HepG2 (cell line): ENCODE results near the gene CDCA5. TPM values are rescaled to one million over a fixed set of nuclear protein-coding genes. Genes with fewer than 3 reads are reported as not detected.

ENCODE experiments used
- ATAC-seq: fragments of 200-7000 bp; cut with Tn5 transposase; 3 replicates; pipeline ENCODE4 v1.9.1; 2020; ENCODE audit warnings: mild to moderate bottlenecking, moderate library complexity
- BruUV-seq: library from RNA; stranded (reverse); fragments of 400-500 nt; replicated peaks from 2 replicates; lab custom pipeline; 2021; lab: Mats Ljungman, UMichigan
- CTCF ChIA-PET: fragments of 300-600 bp; formaldehyde crosslinking; extraction: SDS; loops from one replicate; lab custom pipeline; 2021; ENCODE audit warnings: low total read pairs, inconsistent platforms, low intra/inter-chr PET ratio; lab: Yijun Ruan, JAX
- POLR2A ChIA-PET: fragments of 350-600 bp; sonication (Branson Sonifier 250); formaldehyde crosslinking; loops from one replicate; lab custom pipeline; 2020; ENCODE audit warnings: antibody characterized with exemption, inconsistent platforms; lab: Yijun Ruan, JAX
- DNase-seq: peaks from one replicate; pipeline ENCODE4 v3.0.0-alpha.2; 2015; ENCODE audit warnings: low spot score
- FAIRE-seq: peaks from 3 replicates; lab custom pipeline; 2011; peaks lifted over from hg19 to GRCh38; lab: Jason Lieb, UNC
- H2AFZ ChIP-seq: one replicate; pipeline ENCODE4 v1.6.1; 2011; ENCODE audit warnings: low read length, inconsistent platforms
- H3K27ac ChIP-seq: fragments of 300-600 bp; 3 replicates; pipeline ENCODE4 v1.8.0; 2011; ENCODE audit warnings: mixed run types, mild to moderate bottlenecking, mixed read lengths, low read length, inconsistent platforms; ENCODE audit not compliant: insufficient read depth; ENCODE audit errors: extremely low read length
- H3K27me3 ChIP-seq, 2 experiments: fragments of 200-600 bp in 1 of 2; 2 replicates in 1 of 2; 3 replicates in 1 of 2; pipeline versions ENCODE4 v1.6.0 to v1.8.0; 2011; ENCODE audit warnings: low read length in 2 of 2, mild to moderate bottlenecking in 2 of 2, moderate library complexity in 2 of 2, inconsistent platforms in 1 of 2; ENCODE audit not compliant: insufficient read depth in 2 of 2, control insufficient read depth in 1 of 2
- H3K36me3 ChIP-seq, 2 experiments: fragments of 200-600 bp in 1 of 2; replicated peaks in 1 of 2; 2 replicates in 1 of 2; 3 replicates in 1 of 2; pipeline versions ENCODE4 v1.5.1 to v1.8.0; 2011; ENCODE audit warnings: low read length in 2 of 2, inconsistent platforms in 1 of 2; ENCODE audit not compliant: insufficient read depth in 2 of 2, control insufficient read depth in 1 of 2
- H3K4me1 ChIP-seq: 2 replicates; pipeline ENCODE4 v1.5.1; 2012; ENCODE audit warnings: low read length, inconsistent platforms; ENCODE audit not compliant: insufficient read depth
- H3K4me2 ChIP-seq: 2 replicates; pipeline ENCODE4 v1.6.0; 2011; ENCODE audit warnings: low read depth, low read length, inconsistent platforms
- H3K4me3 ChIP-seq, 3 experiments: fragments of 200-600 bp in 1 of 3; sonication (generic), shearing (Covaris generic) in 1 of 3; replicated peaks in 1 of 3; 2 replicates each; pipeline ENCODE4 v1.5.1; 2011 to 2016; ENCODE audit warnings: low read length in 3 of 3, inconsistent platforms in 2 of 3, low read depth in 2 of 3, mild to moderate bottlenecking in 2 of 3, control low read depth in 1 of 3, mixed read lengths in 1 of 3; ENCODE audit not compliant: insufficient read depth in 1 of 3
- H3K79me2 ChIP-seq: one replicate; pipeline ENCODE4 v1.6.1; 2011; ENCODE audit warnings: low read length, inconsistent platforms; ENCODE audit not compliant: insufficient read depth
- H3K9ac ChIP-seq: 2 replicates; pipeline ENCODE4 v1.6.0; 2011; ENCODE audit warnings: mild to moderate bottlenecking, low read depth, low read length, inconsistent platforms; ENCODE audit not compliant: insufficient read depth
- H3K9me3 ChIP-seq: 2 replicates; pipeline ENCODE4 v1.5.1; 2012; ENCODE audit warnings: mild to moderate bottlenecking, low read length
- H4K20me1 ChIP-seq: 2 replicates; pipeline ENCODE4 v1.6.0; 2011; ENCODE audit warnings: inconsistent platforms, mild to moderate bottlenecking, low read length, moderate library complexity; ENCODE audit not compliant: insufficient read depth
- CBX5 ChIP-seq: sonication (generic); formaldehyde crosslinking; IDR thresholded peaks from 2 replicates; pipeline ENCODE4 v1.4.0; 2020; ENCODE audit warnings: missing genetic modification reagents, borderline replicate concordance
- GABPA ChIP-seq, 2 experiments: IDR thresholded peaks; 2 replicates each; pipeline ENCODE4 v1.6.1; 2011 to 2016; ENCODE audit warnings: low read depth in 2 of 2, low read length in 1 of 2, missing biosample characterization in 1 of 2, missing genetic modification characterization in 1 of 2
- GATA4 ChIP-seq: sonication (generic); IDR thresholded peaks from 2 replicates; pipeline ENCODE4 v1.6.1; 2016; ENCODE audit warnings: antibody characterized with exemption, low read depth, borderline replicate concordance
- LBX2 ChIP-seq: sonication (generic); formaldehyde crosslinking; IDR thresholded peaks from 2 replicates; pipeline ENCODE4 v1.5.0; 2020; ENCODE audit warnings: missing genetic modification reagents, mild to moderate bottlenecking, borderline replicate concordance
- MTA3 ChIP-seq: sonication (generic); formaldehyde crosslinking; IDR thresholded peaks from 2 replicates; pipeline ENCODE4 v1.4.0; 2020; ENCODE audit warnings: missing genetic modification reagents
- NR2F1 ChIP-seq, 2 experiments: fragments of 450-650 bp in 1 of 2; formaldehyde crosslinking in 1 of 2; IDR thresholded peaks; 2 replicates each; pipeline versions ENCODE4 v1.5.0 to v1.6.1; 2016 to 2020; ENCODE audit warnings: mild to moderate bottlenecking in 1 of 2, missing compliant biosample characterization in 1 of 2, missing genetic modification reagents in 1 of 2, moderate library complexity in 1 of 2
- NR3C1 ChIP-seq: sonication (generic); formaldehyde crosslinking; IDR thresholded peaks from 2 replicates; pipeline ENCODE4 v1.4.0; 2020; ENCODE audit warnings: missing genetic modification reagents
- PHF5A ChIP-seq: IDR thresholded peaks from one replicate; pipeline ENCODE4 v1.6.1; 2018; ENCODE audit warnings: low read depth, missing genetic modification reagents; ENCODE audit not compliant: unreplicated experiment
- SMC3 ChIP-seq: IDR thresholded peaks from 2 replicates; pipeline ENCODE4 v1.6.1; 2011; ENCODE audit warnings: low read length, improper control_type of control experiment
- ZMAT5 ChIP-seq: sonication (generic); formaldehyde crosslinking; IDR thresholded peaks from 2 replicates; pipeline ENCODE4 v1.5.0; 2020; ENCODE audit warnings: mild to moderate bottlenecking, low read depth, missing genetic modification reagents, borderline replicate concordance
- ZNF549 ChIP-seq: sonication (generic); formaldehyde crosslinking; IDR thresholded peaks from 2 replicates; pipeline ENCODE4 v1.5.0; 2020; ENCODE audit warnings: missing genetic modification reagents
- ZNF770 ChIP-seq: sonication (generic); formaldehyde crosslinking; IDR thresholded peaks from 2 replicates; pipeline ENCODE4 v1.5.0; 2020; ENCODE audit warnings: mild to moderate bottlenecking, missing genetic modification reagents
- ZSCAN29 ChIP-seq: sonication (generic); formaldehyde crosslinking; conservative IDR thresholded peaks from 2 replicates; pipeline ENCODE4 v1.4.0; 2020; ENCODE audit warnings: mild to moderate bottlenecking, missing genetic modification reagents
- WGBS: methylation state at CpG from one replicate; pipeline ENCODE4 v1.1.6; 2017; ENCODE audit warnings: low lambda C conversion rate; 5-methylcytosine and 5-hydroxymethylcytosine counted together
- in situ Hi-C: cut with HindIII; loops from 2 replicates; pipeline ENCODE4 v1.10.0; 2017; ENCODE audit warnings: low pct_unique_long_range_greater_than_20kb; ENCODE audit not compliant: extremely low pct_ligation_motif_present
- intact Hi-C: fragments of 100-400 bp; cut with micrococcal nuclease; formaldehyde crosslinking; loops from one replicate; pipeline ENCODE4 v1.10.0; 2022; ENCODE audit not compliant: unreplicated experiment
- polyA plus RNA-seq, 8 experiments: library from polyadenylated mRNA; depleted of rRNA in 3 of 8; stranded (reverse) in 7 of 8; unstranded in 1 of 8; fragments of >200 nt; fragmentation: Illumina TruSeq in 4 of 8; extraction: Trizol in 4 of 8; gene quantifications; 2 replicates each; pipeline versions ENCODE4 v1.2.1 to v1.2.3, GENCODE V29; 2011 to 2016; ENCODE audit warnings: low read depth in 4 of 8, missing spikeins in 1 of 8, mixed read lengths in 1 of 8; ENCODE audit not compliant: insufficient read depth in 1 of 8
- total RNA-seq, 5 experiments: library from RNA; depleted of rRNA; stranded (reverse); fragments of >200 nt; fragmentation: Illumina TruSeq; extraction: Trizol; gene quantifications; 2 replicates each; pipeline ENCODE4 v1.2.3, GENCODE V29; 2016; ENCODE audit warnings: low read depth in 1 of 5
- TF ChIP-seq, protein P1 (sequence below): IDR thresholded peaks from 2 replicates; pipeline ENCODE4 v1.4.0; 2020; ENCODE audit warnings: mild to moderate bottlenecking, missing genetic modification reagents
- TF ChIP-seq, protein P2 (sequence below): sonication (generic); formaldehyde crosslinking; IDR thresholded peaks from 2 replicates; pipeline ENCODE4 v1.5.1; 2020; ENCODE audit warnings: missing genetic modification reagents, mild to moderate bottlenecking, borderline replicate concordance

CDCA5 gene
- total and polyA plus RNA-seq, 2 of the 13 experiments (the other 11 are each of a cell fraction or from before 2014, with no cell fraction given), result 13.5 to 50.6 TPM

DNA sequence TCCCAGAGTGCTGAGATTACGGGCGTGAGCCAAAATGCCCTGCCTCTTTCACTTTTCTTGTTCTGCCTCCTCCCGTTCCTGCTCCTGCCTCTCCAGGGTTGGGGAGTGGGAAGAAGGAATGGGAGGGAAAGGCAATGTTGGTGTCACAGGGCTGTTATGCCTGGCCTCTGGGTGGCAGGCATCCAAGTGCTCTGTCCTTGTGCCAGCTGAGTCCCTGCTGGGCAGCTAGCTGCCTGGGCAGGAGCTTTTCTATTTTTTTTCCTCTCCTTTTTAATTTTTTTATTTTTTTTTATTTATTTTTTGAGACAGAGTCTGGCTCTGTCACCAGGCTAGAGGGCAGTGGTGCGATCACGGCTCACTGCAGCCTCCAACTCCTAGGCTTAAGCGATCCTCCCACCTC, 46.9 kb downstream of the CDCA5 start (continued):
- TF ChIP-seq PHF5A (no peak), GABPA (IDR thresholded peaks at IDR 0.05; ENCODE audit: low read depth, low read length) (no peak), GABPA (CRISPR knock-in tag; IDR thresholded peaks at IDR 0.05; ENCODE audit: low read depth) (no peak), ZNF549 (CRISPR knock-in tag) (no peak), MTA3 (no peak)

DNA sequence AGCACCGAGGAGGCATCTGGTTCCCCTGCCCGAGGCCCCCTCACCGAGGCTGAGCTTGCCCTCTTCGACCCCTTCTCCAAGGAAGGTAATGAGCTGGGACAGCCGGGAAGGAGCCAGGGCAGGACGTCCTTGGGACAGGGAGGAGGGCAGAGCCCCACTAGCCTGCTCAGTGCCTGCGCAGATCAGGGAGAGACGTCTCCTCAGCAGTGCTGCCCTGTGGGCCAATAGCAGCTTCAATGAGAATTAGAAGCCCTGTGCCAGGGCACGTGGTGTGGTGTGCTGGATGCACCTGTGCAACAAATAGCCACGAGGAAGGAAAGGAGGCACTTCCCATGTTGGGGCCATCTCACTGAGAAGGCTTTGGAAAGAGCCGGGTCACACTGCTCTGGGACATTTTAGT, 48.3 kb downstream of the CDCA5 start:
- Histone ChIP-seq H3K9ac (no peak overlapping the region), H3K4me1 (peaks cover 8% of the 10 kb centered on the region), H3K27ac (no peak overlapping the region), H3K4me2 (no peak overlapping the region), H3K4me3 (no peak overlapping the region), H2AFZ (no peak overlapping the region), H3K79me2 (no peaks in the 10 kb centered on the region), H4K20me1 (no peaks in the 10 kb centered on the region), H3K27me3 (no peaks in the 10 kb centered on the region), H3K36me3 (peaks cover 24 to 50% of the 10 kb centered on the region in 2 experiments), H3K9me3 (no peaks in the 10 kb centered on the region)
- in situ Hi-C loops (no loop called here), intact Hi-C loops (no loop called here)
- DNase-seq (no peak), FAIRE-seq (no peak), ATAC-seq (no peak)
- ChIA-PET POLR2A (no interaction called here), CTCF (no interaction called here)
- WGBS, result 94% methylated on average over 9 of the region's 11 CpGs
- no TSS peak for BruUV-seq
- no peak for TF ChIP-seq NR3C1 (CRISPR knock-in tag)
- no peak for TF ChIP-seq ZSCAN29 (CRISPR knock-in tag)
- TF ChIP-seq NR2F1 (CRISPR knock-in tag; IDR thresholded peaks at IDR 0.05), result no peak
- no peak for TF ChIP-seq ZNF549 (CRISPR knock-in tag)
- no peak for TF ChIP-seq SMC3
- TF ChIP-seq ZMAT5 (CRISPR knock-in tag), result no peak
- TF ChIP-seq, protein P1, sequence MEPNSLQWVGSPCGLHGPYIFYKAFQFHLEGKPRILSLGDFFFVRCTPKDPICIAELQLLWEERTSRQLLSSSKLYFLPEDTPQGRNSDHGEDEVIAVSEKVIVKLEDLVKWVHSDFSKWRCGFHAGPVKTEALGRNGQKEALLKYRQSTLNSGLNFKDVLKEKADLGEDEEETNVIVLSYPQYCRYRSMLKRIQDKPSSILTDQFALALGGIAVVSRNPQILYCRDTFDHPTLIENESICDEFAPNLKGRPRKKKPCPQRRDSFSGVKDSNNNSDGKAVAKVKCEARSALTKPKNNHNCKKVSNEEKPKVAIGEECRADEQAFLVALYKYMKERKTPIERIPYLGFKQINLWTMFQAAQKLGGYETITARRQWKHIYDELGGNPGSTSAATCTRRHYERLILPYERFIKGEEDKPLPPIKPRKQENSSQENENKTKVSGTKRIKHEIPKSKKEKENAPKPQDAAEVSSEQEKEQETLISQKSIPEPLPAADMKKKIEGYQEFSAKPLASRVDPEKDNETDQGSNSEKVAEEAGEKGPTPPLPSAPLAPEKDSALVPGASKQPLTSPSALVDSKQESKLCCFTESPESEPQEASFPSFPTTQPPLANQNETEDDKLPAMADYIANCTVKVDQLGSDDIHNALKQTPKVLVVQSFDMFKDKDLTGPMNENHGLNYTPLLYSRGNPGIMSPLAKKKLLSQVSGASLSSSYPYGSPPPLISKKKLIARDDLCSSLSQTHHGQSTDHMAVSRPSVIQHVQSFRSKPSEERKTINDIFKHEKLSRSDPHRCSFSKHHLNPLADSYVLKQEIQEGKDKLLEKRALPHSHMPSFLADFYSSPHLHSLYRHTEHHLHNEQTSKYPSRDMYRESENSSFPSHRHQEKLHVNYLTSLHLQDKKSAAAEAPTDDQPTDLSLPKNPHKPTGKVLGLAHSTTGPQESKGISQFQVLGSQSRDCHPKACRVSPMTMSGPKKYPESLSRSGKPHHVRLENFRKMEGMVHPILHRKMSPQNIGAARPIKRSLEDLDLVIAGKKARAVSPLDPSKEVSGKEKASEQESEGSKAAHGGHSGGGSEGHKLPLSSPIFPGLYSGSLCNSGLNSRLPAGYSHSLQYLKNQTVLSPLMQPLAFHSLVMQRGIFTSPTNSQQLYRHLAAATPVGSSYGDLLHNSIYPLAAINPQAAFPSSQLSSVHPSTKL (CRISPR knock-in tag), result no peak
- TF ChIP-seq GATA4, result no peak
- TF ChIP-seq CBX5 (CRISPR knock-in tag), result no peak
- no peak for TF ChIP-seq LBX2
- TF ChIP-seq, protein P2, sequence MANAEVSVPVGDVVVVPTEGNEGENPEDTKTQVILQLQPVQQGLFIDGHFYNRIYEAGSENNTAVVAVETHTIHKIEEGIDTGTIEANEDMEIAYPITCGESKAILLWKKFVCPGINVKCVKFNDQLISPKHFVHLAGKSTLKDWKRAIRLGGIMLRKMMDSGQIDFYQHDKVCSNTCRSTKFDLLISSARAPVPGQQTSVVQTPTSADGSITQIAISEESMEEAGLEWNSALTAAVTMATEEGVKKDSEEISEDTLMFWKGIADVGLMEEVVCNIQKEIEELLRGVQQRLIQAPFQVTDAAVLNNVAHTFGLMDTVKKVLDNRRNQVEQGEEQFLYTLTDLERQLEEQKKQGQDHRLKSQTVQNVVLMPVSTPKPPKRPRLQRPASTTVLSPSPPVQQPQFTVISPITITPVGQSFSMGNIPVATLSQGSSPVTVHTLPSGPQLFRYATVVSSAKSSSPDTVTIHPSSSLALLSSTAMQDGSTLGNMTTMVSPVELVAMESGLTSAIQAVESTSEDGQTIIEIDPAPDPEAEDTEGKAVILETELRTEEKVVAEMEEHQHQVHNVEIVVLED (CRISPR knock-in tag), result no peak
- TF ChIP-seq ZNF770, result no peak
